Measurements from ENCODE around the gene STAT2. TPM values are rescaled to one million over a fixed set of nuclear protein-coding genes. Genes with fewer than 3 reads are reported as not detected.
"Not testable (repeated sequence)": the region's sequence is repeated elsewhere in the genome, so short reads cannot be mapped to it uniquely, and the experiment has no call there.

The STAT2 gene
- total RNA-seq, 1 donor from 2014 or later: 74.7 TPM

GRCh38 chr12:56337753-56338251 lies 22.1 kb downstream of the STAT2 start:
- Mint-ChIP-seq H3K27me3 (ENCODE audit: unreplicated experiment) (peaks cover 3% of the 10 kb centered on the region), H3K4me3 (ENCODE audit: unreplicated experiment) (no peak overlapping the region), H3K4me1 (ENCODE audit: low read depth, unreplicated experiment) (peaks cover 5% of the 10 kb centered on the region), H3K9me3 (ENCODE audit: unreplicated experiment) (peaks cover 8% of the 10 kb centered on the region), H3K27ac (ENCODE audit: unreplicated experiment) (no peak overlapping the region), H3K36me3 (ENCODE audit: unreplicated experiment) (no peaks in the 10 kb centered on the region)
- no peak for DNase-seq
- TF ChIP-seq, protein P1, sequence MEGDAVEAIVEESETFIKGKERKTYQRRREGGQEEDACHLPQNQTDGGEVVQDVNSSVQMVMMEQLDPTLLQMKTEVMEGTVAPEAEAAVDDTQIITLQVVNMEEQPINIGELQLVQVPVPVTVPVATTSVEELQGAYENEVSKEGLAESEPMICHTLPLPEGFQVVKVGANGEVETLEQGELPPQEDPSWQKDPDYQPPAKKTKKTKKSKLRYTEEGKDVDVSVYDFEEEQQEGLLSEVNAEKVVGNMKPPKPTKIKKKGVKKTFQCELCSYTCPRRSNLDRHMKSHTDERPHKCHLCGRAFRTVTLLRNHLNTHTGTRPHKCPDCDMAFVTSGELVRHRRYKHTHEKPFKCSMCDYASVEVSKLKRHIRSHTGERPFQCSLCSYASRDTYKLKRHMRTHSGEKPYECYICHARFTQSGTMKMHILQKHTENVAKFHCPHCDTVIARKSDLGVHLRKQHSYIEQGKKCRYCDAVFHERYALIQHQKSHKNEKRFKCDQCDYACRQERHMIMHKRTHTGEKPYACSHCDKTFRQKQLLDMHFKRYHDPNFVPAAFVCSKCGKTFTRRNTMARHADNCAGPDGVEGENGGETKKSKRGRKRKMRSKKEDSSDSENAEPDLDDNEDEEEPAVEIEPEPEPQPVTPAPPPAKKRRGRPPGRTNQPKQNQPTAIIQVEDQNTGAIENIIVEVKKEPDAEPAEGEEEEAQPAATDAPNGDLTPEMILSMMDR (IDR thresholded peaks at IDR 0.05; ENCODE audit: partially characterized antibody, unreplicated experiment): no peak

DNA sequence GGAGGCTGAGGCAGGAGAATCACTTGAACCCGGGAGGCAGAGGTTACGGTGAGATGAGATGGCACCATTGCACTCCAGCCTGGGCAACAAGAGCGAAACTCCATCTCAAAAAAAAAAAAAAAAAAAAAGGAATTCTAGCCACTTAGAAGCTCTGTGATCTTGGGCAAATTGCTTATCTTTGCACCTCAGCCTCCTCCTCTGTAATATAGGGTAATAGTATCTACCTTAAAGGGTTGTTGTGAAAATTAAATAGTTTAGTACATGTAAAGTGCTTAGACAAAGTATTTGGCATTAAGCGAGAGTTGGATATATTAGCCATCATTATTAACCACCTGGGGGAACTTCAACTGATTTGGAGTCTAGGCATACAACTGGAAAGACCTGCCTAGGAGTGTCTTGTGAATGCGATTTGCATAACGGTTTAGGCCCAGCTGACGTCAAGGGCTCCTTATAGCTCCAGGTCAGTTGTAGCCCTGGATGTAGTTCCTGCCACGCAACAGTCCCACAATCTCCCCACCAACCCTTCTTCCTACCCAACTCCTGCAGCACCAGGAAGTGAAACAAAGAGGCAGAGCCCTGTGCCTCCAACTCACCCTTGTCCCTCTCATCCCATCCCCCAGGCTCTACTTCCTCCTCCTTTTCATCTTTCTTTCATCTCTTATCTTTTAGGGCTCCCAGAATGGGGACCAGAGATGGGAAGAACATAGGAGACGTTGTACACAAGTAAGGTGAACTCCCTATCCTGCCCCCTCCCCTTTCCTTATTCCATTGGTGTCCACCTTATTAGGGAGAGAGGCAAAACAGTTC lies 23.3 kb downstream of the STAT2 start:
- TF ChIP-seq, protein P1 (IDR thresholded peaks at IDR 0.05; ENCODE audit: partially characterized antibody, unreplicated experiment): no peak
- H3K27ac Mint-ChIP-seq (ENCODE audit: unreplicated experiment): no peak overlapping the region
- no peak for DNase-seq

GRCh38 chr12:56335527-56335926 lies 24.4 kb downstream of the STAT2 start:
- not testable (repeated sequence) for H3K36me3 Mint-ChIP-seq (ENCODE audit: unreplicated experiment); H3K4me3 Mint-ChIP-seq (ENCODE audit: unreplicated experiment); H3K27me3 Mint-ChIP-seq (ENCODE audit: unreplicated experiment); H3K9me3 Mint-ChIP-seq (ENCODE audit: unreplicated experiment); DNase-seq; H3K4me1 Mint-ChIP-seq (ENCODE audit: low read depth, unreplicated experiment); H3K27ac Mint-ChIP-seq (ENCODE audit: unreplicated experiment)

More for the DNA sequence above, 23.3 kb downstream of the STAT2 start:
- peaks cover 7% of the 10 kb centered on the region for H3K4me1 Mint-ChIP-seq (ENCODE audit: low read depth, unreplicated experiment)
- peaks cover 8% of the 10 kb centered on the region for H3K9me3 Mint-ChIP-seq (ENCODE audit: unreplicated experiment)
- no peak overlapping the region for H3K4me3 Mint-ChIP-seq (ENCODE audit: unreplicated experiment)
- H3K36me3 Mint-ChIP-seq (ENCODE audit: unreplicated experiment): no peaks in the 10 kb centered on the region
- H3K27me3 Mint-ChIP-seq (ENCODE audit: unreplicated experiment): peaks cover 3% of the 10 kb centered on the region

DNA sequence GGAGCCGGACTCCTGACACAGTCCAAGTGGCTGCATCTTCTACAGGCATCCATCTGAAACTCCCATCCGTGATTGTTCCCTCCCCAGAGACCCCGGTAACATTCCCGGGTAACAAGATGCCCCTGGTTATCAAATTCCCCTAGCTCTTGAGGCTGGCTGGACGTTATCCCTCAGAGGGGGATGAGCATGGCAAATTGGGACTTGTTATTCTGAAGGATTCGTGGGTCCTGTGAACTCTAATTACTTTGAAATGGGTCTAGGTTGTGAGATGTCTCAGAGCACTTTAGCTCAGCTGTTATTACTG lies 25.5 kb downstream of the STAT2 start:
- no peak for DNase-seq
- H3K4me1 Mint-ChIP-seq (ENCODE audit: low read depth, unreplicated experiment): peaks cover 7% of the 10 kb centered on the region
- peaks cover 8% of the 10 kb centered on the region for H3K9me3 Mint-ChIP-seq (ENCODE audit: unreplicated experiment)
- no peaks in the 10 kb centered on the region for H3K36me3 Mint-ChIP-seq (ENCODE audit: unreplicated experiment)
- TF ChIP-seq, protein P1 (IDR thresholded peaks at IDR 0.05; ENCODE audit: partially characterized antibody, unreplicated experiment): peak; percentile 5
- H3K4me3 Mint-ChIP-seq (ENCODE audit: unreplicated experiment): peak overlapping the region; percentile 93
- peaks cover 3% of the 10 kb centered on the region for H3K27me3 Mint-ChIP-seq (ENCODE audit: unreplicated experiment)
- H3K27ac Mint-ChIP-seq (ENCODE audit: unreplicated experiment): peak overlapping the region; percentile 81

DNA sequence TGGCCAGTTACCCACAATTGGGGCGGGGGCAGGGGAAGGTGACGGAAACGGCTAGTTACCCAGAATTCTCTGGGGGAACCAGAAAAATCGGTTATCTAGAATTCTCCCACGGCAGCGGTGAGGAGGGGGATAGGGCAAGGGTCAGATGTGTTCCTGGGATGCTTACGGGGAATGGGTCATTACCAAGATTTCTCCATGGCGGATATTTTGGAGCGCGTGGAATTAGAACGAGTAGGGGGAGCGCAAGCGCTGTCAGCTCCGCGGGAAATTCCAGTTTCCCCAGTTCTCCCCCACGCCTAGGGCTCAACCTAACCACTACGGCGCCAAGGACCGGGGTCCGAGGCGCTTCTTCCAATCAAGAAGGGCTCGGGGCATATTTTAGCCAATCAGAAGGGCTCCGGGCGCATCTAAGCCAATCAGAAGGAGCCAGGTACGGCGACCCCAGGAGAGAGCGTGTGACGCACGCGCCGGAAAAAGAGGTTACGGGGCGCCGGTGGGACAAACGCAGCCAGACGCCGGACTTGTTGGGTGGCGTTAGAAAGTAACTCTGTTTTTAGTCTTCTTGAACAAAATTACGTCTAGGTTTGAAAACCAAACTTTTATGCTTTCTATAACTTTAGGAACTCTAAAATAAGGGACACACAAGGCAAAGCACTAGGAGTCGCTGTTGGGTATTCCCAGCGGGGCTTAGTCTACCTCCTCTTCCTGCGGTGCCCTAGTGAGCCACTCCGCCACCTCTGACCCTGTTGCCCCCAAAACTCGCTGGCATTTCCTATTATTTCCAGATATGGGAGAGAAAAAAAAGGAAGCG lies 26.0 kb downstream of the STAT2 start, which contains the start of gene PAN2:
PAN2 (minus strand) TSS at position 322 of the 811 bp plus-strand sequence. CDS start 906 bp downstream, outside the sequence.
- TF ChIP-seq, protein P1 (IDR thresholded peaks at IDR 0.05; ENCODE audit: partially characterized antibody, unreplicated experiment): peak; percentile 58
- H3K27ac Mint-ChIP-seq (ENCODE audit: unreplicated experiment): peak within 1 kb of the TSS; percentile 95
- no peaks in the 10 kb centered on the region for H3K36me3 Mint-ChIP-seq (ENCODE audit: unreplicated experiment)
- H3K9me3 Mint-ChIP-seq (ENCODE audit: unreplicated experiment): peaks cover 8% of the 10 kb centered on the region
- H3K27me3 Mint-ChIP-seq (ENCODE audit: unreplicated experiment): peaks cover 3% of the 10 kb centered on the region
- H3K4me1 Mint-ChIP-seq (ENCODE audit: low read depth, unreplicated experiment): peaks cover 7% of the 10 kb centered on the region
- peak; percentile 88 for DNase-seq
- H3K4me3 Mint-ChIP-seq (ENCODE audit: unreplicated experiment): peak within 1 kb of the TSS; percentile 93
